IMR-90 (cell line): ENCODE measurements around the gene UNC50. TPM values are rescaled to one million over a fixed set of nuclear protein-coding genes. Genes with fewer than 3 reads are reported as not detected.

Source experiments
- ATAC-seq: fragments of 200-7000 bp; cut with Tn5 transposase; 2 replicates; pipeline ENCODE4 v1.9.1; 2020; ENCODE audit warnings: low read depth, mild to moderate bottlenecking, moderate library complexity
- BruUV-seq: library from RNA; stranded (reverse); fragments of 400-500 nt; replicated peaks from 2 replicates; lab custom pipeline; 2021; lab: Mats Ljungman, UMichigan
- CTCF ChIA-PET: fragments of 300-600 bp; formaldehyde crosslinking; extraction: SDS; loops from one replicate; lab custom pipeline; 2021; ENCODE audit warnings: antibody characterized with exemption; lab: Yijun Ruan, JAX
- POLR2A ChIA-PET: fragments of 300-600 bp; sonication (Branson Sonifier 250); formaldehyde crosslinking; loops from one replicate; lab custom pipeline; 2022; ENCODE audit warnings: antibody characterized with exemption; ENCODE audit not compliant: unreplicated experiment; lab: Charles Lee
- DNase-seq: peaks from one replicate; pipeline ENCODE4 v3.0.0; 2013
- H2AFZ ChIP-seq: replicated peaks from 2 replicates; pipeline ENCODE3; 2013; ENCODE audit warnings: low read length, mild to moderate bottlenecking; ENCODE audit not compliant: poor library complexity
- H2AK5ac ChIP-seq: 2 replicates; pipeline ENCODE4 v1.6.1; 2013; ENCODE audit warnings: low read depth, low read length, inconsistent platforms
- H2AK9ac ChIP-seq: replicated peaks from 2 replicates; pipeline ENCODE3; 2013; ENCODE audit warnings: mild to moderate bottlenecking, low read depth, low read length, moderate library complexity; ENCODE audit not compliant: poor library complexity
- H2BK120ac ChIP-seq: 2 replicates; pipeline ENCODE4 v1.6.1; 2013; ENCODE audit warnings: low read depth, low read length, inconsistent platforms
- H2BK15ac ChIP-seq: 3 replicates; pipeline ENCODE4 v1.6.1; 2013; ENCODE audit warnings: low read depth, low read length, inconsistent platforms
- H2BK20ac ChIP-seq: 2 replicates; pipeline ENCODE4 v1.6.1; 2013; ENCODE audit warnings: low read depth, mild to moderate bottlenecking, inconsistent platforms, low read length, moderate library complexity
- H2BK5ac ChIP-seq: 2 replicates; pipeline ENCODE4 v1.6.1; 2013; ENCODE audit warnings: mild to moderate bottlenecking, low read depth, low read length, inconsistent platforms; ENCODE audit not compliant: poor library complexity, severe bottlenecking
- H3K14ac ChIP-seq: replicated peaks from 2 replicates; pipeline ENCODE4 v1.6.1; 2013; ENCODE audit warnings: low read depth, low read length, inconsistent platforms
- H3K18ac ChIP-seq: 2 replicates; pipeline ENCODE4 v1.6.1; 2013; ENCODE audit warnings: low read depth, low read length, control low read depth
- H3K23ac ChIP-seq: 2 replicates; pipeline ENCODE4 v1.6.1; 2013; ENCODE audit warnings: low read depth, low read length, inconsistent platforms
- H3K27ac ChIP-seq: 2 replicates; pipeline ENCODE4 v1.5.1; 2013; ENCODE audit warnings: mild to moderate bottlenecking, control low read depth, low read length; ENCODE audit not compliant: insufficient read depth
- H3K27me3 ChIP-seq: 2 replicates; pipeline ENCODE4 v1.6.1; 2013; ENCODE audit warnings: low read length; ENCODE audit not compliant: control insufficient read depth, insufficient read depth
- H3K36me3 ChIP-seq: 2 replicates; pipeline ENCODE4 v1.6.1; 2013; ENCODE audit warnings: low read length, mixed read lengths; ENCODE audit not compliant: control insufficient read depth, insufficient read depth
- H3K4ac ChIP-seq: 2 replicates; pipeline ENCODE4 v1.6.1; 2013; ENCODE audit warnings: low read depth, low read length, inconsistent platforms
- H3K4me1 ChIP-seq: 2 replicates; pipeline ENCODE4 v1.6.1; 2013; ENCODE audit warnings: low read length, mixed read lengths; ENCODE audit not compliant: control insufficient read depth, insufficient read depth
- H3K4me2 ChIP-seq: 2 replicates; pipeline ENCODE4 v1.6.1; 2013; ENCODE audit warnings: low read depth, mild to moderate bottlenecking, control low read depth, low read length, moderate library complexity
- H3K4me3 ChIP-seq: 2 replicates; pipeline ENCODE4 v1.5.1; 2013; ENCODE audit warnings: low read depth, mild to moderate bottlenecking, control low read depth, low read length, moderate library complexity; ENCODE audit not compliant: insufficient read depth
- H3K56ac ChIP-seq: 2 replicates; pipeline ENCODE4 v1.6.1; 2013; ENCODE audit warnings: low read length, inconsistent platforms; ENCODE audit not compliant: insufficient read depth; ENCODE audit errors: extremely low read depth
- H3K79me1 ChIP-seq, 2 experiments: 2 replicates each; pipeline ENCODE4 v1.6.1; 2013; ENCODE audit warnings: low read length in 2 of 2, inconsistent platforms in 1 of 2, low read depth in 1 of 2
- H3K9ac ChIP-seq: 2 replicates; pipeline ENCODE4 v1.6.1; 2013; ENCODE audit warnings: low read depth, low read length, control low read depth
- H3K9me1 ChIP-seq: 2 replicates; pipeline ENCODE4 v1.6.1; 2013; ENCODE audit warnings: low read length, inconsistent platforms; ENCODE audit not compliant: insufficient read depth
- H3K9me3 ChIP-seq: 2 replicates; pipeline ENCODE4 v1.6.1; 2013; ENCODE audit warnings: low read length; ENCODE audit not compliant: control insufficient read depth, insufficient read depth
- H4K20me1 ChIP-seq: 2 replicates; pipeline ENCODE4 v1.6.1; 2013; ENCODE audit warnings: low read length, inconsistent platforms; ENCODE audit not compliant: insufficient read depth
- H4K5ac ChIP-seq: 2 replicates; pipeline ENCODE4 v1.6.1; 2013; ENCODE audit warnings: mild to moderate bottlenecking, low read depth, low read length, control low read depth
- H4K8ac ChIP-seq, 2 experiments: 2 replicates each; pipeline ENCODE4 v1.6.1; 2013; ENCODE audit warnings: low read depth in 2 of 2, low read length in 2 of 2, control low read depth in 1 of 2, inconsistent platforms in 1 of 2
- H4K91ac ChIP-seq: 2 replicates; pipeline ENCODE4 v1.6.1; 2013; ENCODE audit warnings: low read depth, low read length, inconsistent platforms; ENCODE audit not compliant: insufficient read depth
- CEBPB ChIP-seq: IDR thresholded peaks from 2 replicates; pipeline ENCODE4 v1.6.1; 2012; ENCODE audit warnings: low read depth, low read length, improper control_type of control experiment
- FOS ChIP-seq: fragments of 150-350 bp; IDR thresholded peaks from 2 replicates; pipeline ENCODE4 v1.6.1; 2016; ENCODE audit warnings: low read depth, low read length
- MAFK ChIP-seq: IDR thresholded peaks from 2 replicates; pipeline ENCODE4 v1.6.1; 2012; ENCODE audit warnings: low read depth, low read length, improper control_type of control experiment
- MAZ ChIP-seq: IDR thresholded peaks from 2 replicates; pipeline ENCODE4 v1.6.1; 2012; ENCODE audit warnings: low read depth, mild to moderate bottlenecking, low read length, improper control_type of control experiment, moderate library complexity, borderline replicate concordance
- MXI1 ChIP-seq: IDR thresholded peaks from 2 replicates; pipeline ENCODE4 v1.6.1; 2012; ENCODE audit warnings: low read depth, mild to moderate bottlenecking, low read length, moderate library complexity, borderline replicate concordance
- NFE2L2 ChIP-seq: fragments of 150-350 bp; IDR thresholded peaks from 2 replicates; pipeline ENCODE4 v1.6.1; 2016; ENCODE audit warnings: low read depth, mild to moderate bottlenecking, low read length
- SMC3 ChIP-seq: fragments of 150-350 bp; IDR thresholded peaks from 2 replicates; pipeline ENCODE4 v1.6.1; 2016; ENCODE audit warnings: low read depth, mild to moderate bottlenecking, antibody characterized with exemption, low read length, moderate library complexity
- WGBS, 2 experiments: methylation state at CpG; one replicate each; pipeline versions ENCODE4 v1.1.5 to v1.1.7; 2013; ENCODE audit warnings: missing lambda C conversion rate in 2 of 2; ENCODE audit not compliant: insufficient read length in 1 of 2; ENCODE audit errors: extremely low coverage in 2 of 2; 5-methylcytosine and 5-hydroxymethylcytosine counted together
- dilution Hi-C: fragments of 300-500 bp; cut with HindIII; formaldehyde crosslinking; loops from one replicate; pipeline ENCODE4 v1.14.3; 2018; ENCODE audit warnings: low sequenced_read_pairs; ENCODE audit not compliant: unreplicated experiment
- in situ Hi-C: fragments of 300-500 bp; cut with MboI; formaldehyde crosslinking; loops from 3 replicates; pipeline ENCODE4 v1.14.3; 2019; ENCODE audit warnings: low sequenced_read_pairs, inconsistent platforms, mixed read lengths
- intact Hi-C: fragments of 100-400 bp; cut with micrococcal nuclease; formaldehyde crosslinking; loops from 2 replicates; pipeline ENCODE4 v1.10.0; 2022
- polyA plus RNA-seq, 3 experiments: library from polyadenylated mRNA; depleted of rRNA; stranded (reverse); fragments of >200 nt; gene quantifications; 2 replicates each; pipeline ENCODE4 v1.2.3, GENCODE V29; 2012; ENCODE audit warnings: low replicate concordance in 1 of 3
- total RNA-seq: library from RNA; depleted of rRNA; stranded (reverse); fragments of >200 nt; gene quantifications from 2 replicates; pipeline ENCODE4 v1.2.3, GENCODE V29; 2012
- TF ChIP-seq, protein P1 (sequence below): fragments of 150-350 bp; IDR thresholded peaks from 2 replicates; pipeline ENCODE4 v1.6.1; 2017; ENCODE audit warnings: mild to moderate bottlenecking, antibody characterized with exemption, low read length, low read depth
- TF ChIP-seq, protein P2 (sequence below): fragments of 150-350 bp; IDR thresholded peaks from 2 replicates; pipeline ENCODE4 v1.6.1; 2016; ENCODE audit warnings: low read depth, mild to moderate bottlenecking, low read length, moderate library complexity, borderline replicate concordance

The UNC50 gene
- total and polyA plus RNA-seq, 2 of the 4 experiments (the other 2 are of a cell fraction) = 18.3 to 34.1 TPM

DNA sequence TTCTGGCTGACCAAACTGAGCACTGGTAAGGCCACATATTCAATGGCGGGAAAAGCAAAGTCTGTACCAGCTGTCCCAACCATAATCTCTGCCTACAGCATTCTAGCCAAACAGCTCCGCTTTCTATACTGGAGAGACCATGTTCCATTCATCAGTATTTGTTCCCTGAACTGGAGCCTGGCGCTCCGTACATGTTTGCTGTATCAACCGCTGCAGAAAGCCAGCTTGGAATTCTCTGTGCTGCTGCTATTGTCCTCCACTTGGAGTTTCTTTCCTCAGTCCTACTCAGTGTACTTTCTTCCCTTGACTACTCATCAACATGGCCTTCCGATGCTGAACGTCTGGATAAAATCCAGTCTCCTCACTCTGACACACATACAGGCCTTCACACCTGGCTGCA lies 2.0 kb upstream of the UNC50 start:
- BruUV-seq = no TSS peak
- no peak overlapping the region for H3K56ac ChIP-seq
- intact Hi-C loops (loop anchor here (10.0 kb wide), 1 partner anchor 162 kb away; the partner anchor contains the start of gene INPP4A), in situ Hi-C loops (no loop called here), dilution Hi-C loops (no loop called here)
- H4K8ac ChIP-seq = no peak overlapping the region
- no peaks in the 10 kb centered on the region for H3K27me3 ChIP-seq
- no peak overlapping the region for H3K27ac ChIP-seq
- H3K9ac ChIP-seq = no peak overlapping the region
- ATAC-seq (no peak), DNase-seq (no peak)
- no peak overlapping the region for H2AK5ac ChIP-seq
- no peak overlapping the region for H2BK120ac ChIP-seq
- CTCF ChIA-PET = no interaction called here
- no peak overlapping the region for H4K5ac ChIP-seq
- H4K20me1 ChIP-seq = peaks cover 8% of the 10 kb centered on the region; the same call in 1 of the 2 replicates
- no peak overlapping the region for H3K18ac ChIP-seq
- POLR2A ChIA-PET = no interaction called here
- H2BK15ac ChIP-seq = no peak overlapping the region
- peaks cover 6% of the 10 kb centered on the region; the same call in 1 of the 2 replicates for H3K9me1 ChIP-seq
- no peak overlapping the region for H3K14ac ChIP-seq
- no peak overlapping the region for H3K23ac ChIP-seq
- peaks cover 53 to 67% of the 10 kb centered on the region in 2 experiments for H3K79me1 ChIP-seq
- no peak overlapping the region for H4K91ac ChIP-seq
- H3K4me2 ChIP-seq = no peak overlapping the region; the same call in 1 of the 2 replicates
- H2BK5ac ChIP-seq = no peak overlapping the region
- no peak overlapping the region for H2AFZ ChIP-seq
- H3K9me3 ChIP-seq = no peaks in the 10 kb centered on the region
- no peak overlapping the region for H2AK9ac ChIP-seq
- TF ChIP-seq MXI1 (no peak), NFE2L2 (no peak), MAFK (no peak), FOS (no peak), MAZ (no peak), CEBPB (no peak), SMC3 (no peak)
- TF ChIP-seq, protein P1, sequence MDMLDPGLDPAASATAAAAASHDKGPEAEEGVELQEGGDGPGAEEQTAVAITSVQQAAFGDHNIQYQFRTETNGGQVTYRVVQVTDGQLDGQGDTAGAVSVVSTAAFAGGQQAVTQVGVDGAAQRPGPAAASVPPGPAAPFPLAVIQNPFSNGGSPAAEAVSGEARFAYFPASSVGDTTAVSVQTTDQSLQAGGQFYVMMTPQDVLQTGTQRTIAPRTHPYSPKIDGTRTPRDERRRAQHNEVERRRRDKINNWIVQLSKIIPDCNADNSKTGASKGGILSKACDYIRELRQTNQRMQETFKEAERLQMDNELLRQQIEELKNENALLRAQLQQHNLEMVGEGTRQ = no peak
- TF ChIP-seq, protein P2, sequence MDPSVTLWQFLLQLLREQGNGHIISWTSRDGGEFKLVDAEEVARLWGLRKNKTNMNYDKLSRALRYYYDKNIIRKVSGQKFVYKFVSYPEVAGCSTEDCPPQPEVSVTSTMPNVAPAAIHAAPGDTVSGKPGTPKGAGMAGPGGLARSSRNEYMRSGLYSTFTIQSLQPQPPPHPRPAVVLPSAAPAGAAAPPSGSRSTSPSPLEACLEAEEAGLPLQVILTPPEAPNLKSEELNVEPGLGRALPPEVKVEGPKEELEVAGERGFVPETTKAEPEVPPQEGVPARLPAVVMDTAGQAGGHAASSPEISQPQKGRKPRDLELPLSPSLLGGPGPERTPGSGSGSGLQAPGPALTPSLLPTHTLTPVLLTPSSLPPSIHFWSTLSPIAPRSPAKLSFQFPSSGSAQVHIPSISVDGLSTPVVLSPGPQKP = no peak
- H3K4me1 ChIP-seq = peaks cover 12% of the 10 kb centered on the region
- H3K36me3 ChIP-seq = peaks cover 10% of the 10 kb centered on the region; the same call in 1 of the 2 replicates
- 94% methylated on average over 7 of the region's 7 CpGs; no CpG with 5 or more reads in 1 of the 2 experiments for WGBS, 2 experiments
- H3K4ac ChIP-seq = no peak overlapping the region
- H3K4me3 ChIP-seq = no peak overlapping the region
- no peak overlapping the region for H2BK20ac ChIP-seq
